Caco-2 (cell line): ENCODE results near the gene TLE3. TPM values are rescaled to one million over a fixed set of nuclear protein-coding genes. Genes with fewer than 3 reads are reported as not detected.

Experiments
- BruUV-seq: library from RNA; stranded (reverse); fragments of 400-500 nt; replicated peaks from 2 replicates; lab custom pipeline; 2021; lab: Mats Ljungman, UMichigan
- CTCF ChIA-PET: fragments of 300-600 bp; sonication (Branson Sonifier 250); formaldehyde crosslinking; loops from one replicate; lab custom pipeline; 2022; ENCODE audit warnings: antibody characterized with exemption; lab: Charles Lee
- POLR2A ChIA-PET: fragments of 300-600 bp; sonication (Branson Sonifier 250); formaldehyde crosslinking; loops from one replicate; lab custom pipeline; 2022; ENCODE audit warnings: antibody characterized with exemption; lab: Charles Lee
- DNase-seq, 2 experiments: peaks; one replicate each; pipeline versions ENCODE4 v3.0.0 to v3.0.0-alpha.2; 2020 to 2022
- H3K27me3 ChIP-seq: replicated peaks from 2 replicates; pipeline ENCODE4 v1.6.0; 2011; ENCODE audit warnings: low read length; ENCODE audit not compliant: control insufficient read depth, insufficient read depth
- H3K36me3 ChIP-seq: 2 replicates; pipeline ENCODE4 v1.5.1; 2011; ENCODE audit warnings: low read length; ENCODE audit not compliant: control insufficient read depth, insufficient read depth
- H3K4me1 ChIP-seq: fragments of 250-450 bp; sonication (Bioruptor Pico); 2 replicates; pipeline ENCODE4 v1.5.1; 2020; ENCODE audit warnings: mild to moderate bottlenecking
- H3K4me3 ChIP-seq: 2 replicates; pipeline ENCODE4 v1.5.1; 2011; ENCODE audit warnings: low read depth, mild to moderate bottlenecking, control low read depth, low read length
- H3K9me3 ChIP-seq: fragments of 250-450 bp; sonication (Bioruptor Pico); 2 replicates; pipeline ENCODE4 v1.5.1; 2020; ENCODE audit warnings: mild to moderate bottlenecking, moderate library complexity
- H3K27ac Mint-ChIP-seq: one replicate; pipeline ENCODE4 v1.8.0; 2022; ENCODE audit warnings: mixed read lengths; ENCODE audit not compliant: unreplicated experiment
- H3K27me3 Mint-ChIP-seq: one replicate; pipeline ENCODE4 v1.8.0; 2022; ENCODE audit warnings: mixed read lengths; ENCODE audit not compliant: insufficient read depth, unreplicated experiment
- H3K36me3 Mint-ChIP-seq: one replicate; pipeline ENCODE4 v1.8.0; 2022; ENCODE audit warnings: mild to moderate bottlenecking, mixed read lengths; ENCODE audit not compliant: insufficient read depth, unreplicated experiment
- H3K4me1 Mint-ChIP-seq: one replicate; pipeline ENCODE4 v1.8.0; 2022; ENCODE audit warnings: low read depth, mixed read lengths; ENCODE audit not compliant: unreplicated experiment
- H3K4me3 Mint-ChIP-seq: one replicate; pipeline ENCODE4 v1.8.0; 2022; ENCODE audit warnings: mild to moderate bottlenecking, moderate library complexity, mixed read lengths; ENCODE audit not compliant: unreplicated experiment
- H3K9me3 Mint-ChIP-seq: one replicate; pipeline ENCODE4 v1.8.0; 2022; ENCODE audit warnings: mixed read lengths; ENCODE audit not compliant: unreplicated experiment
- intact Hi-C: fragments of 100-400 bp; cut with micrococcal nuclease; formaldehyde crosslinking; loops from one replicate; pipeline ENCODE4 v1.10.0; 2022; ENCODE audit not compliant: unreplicated experiment
- total RNA-seq: library from RNA; stranded (reverse); gene quantifications from 2 replicates; pipeline ENCODE4 v1.2.3, GENCODE V29; 2022
- TF ChIP-seq, protein P1 (sequence below), 2 experiments: fragments of 200-600 bp in 1 of 2; IDR thresholded peaks; 1 replicate in 1 of 2; 2 replicates in 1 of 2; pipeline versions ENCODE4 v1.5.1 to v1.8.0; 2011 to 2022; ENCODE audit warnings: antibody characterized with exemption in 1 of 2, control low read depth in 1 of 2, inconsistent platforms in 1 of 2, low read depth in 1 of 2, low read length in 1 of 2, mild to moderate bottlenecking in 1 of 2, moderate library complexity in 1 of 2; ENCODE audit not compliant: insufficient read depth in 1 of 2, severe bottlenecking in 1 of 2, unreplicated experiment in 1 of 2

Gene TLE3
- total RNA-seq, 1 experiment from 2014 or later = 105 TPM

DNA sequence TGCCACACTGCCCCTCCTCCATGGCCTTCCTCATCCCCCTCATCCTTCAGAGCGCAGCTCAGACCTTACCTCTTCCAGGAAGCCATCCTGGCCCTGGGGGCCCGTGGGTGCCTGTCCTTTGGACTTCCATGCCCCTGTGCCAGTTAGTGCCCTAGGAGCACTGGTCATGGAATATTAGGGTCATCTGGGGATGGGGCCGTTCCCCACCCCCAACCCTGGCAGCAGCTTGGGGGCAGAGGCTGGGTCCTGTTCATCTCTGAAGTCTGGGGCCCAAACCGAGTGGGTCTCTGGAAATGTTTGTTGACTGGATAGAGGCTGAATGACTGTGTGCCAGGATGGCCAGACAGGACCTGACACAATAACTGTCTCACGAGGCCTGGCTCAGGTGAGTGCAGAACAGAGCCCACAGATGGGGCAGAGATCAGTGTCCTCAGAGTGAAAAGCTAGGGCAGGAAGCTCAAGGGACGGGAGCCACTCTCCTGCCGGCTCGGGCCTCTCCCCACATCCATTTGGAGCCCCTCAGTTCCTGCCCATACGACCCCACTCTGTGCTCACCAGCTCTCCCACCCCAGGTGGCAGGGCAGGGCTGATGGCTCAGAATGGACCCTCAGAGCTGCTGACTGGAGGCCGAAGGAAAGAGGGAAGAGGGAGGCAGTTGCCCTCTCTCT lies 62.5 kb downstream of the TLE3 start:
- intact Hi-C loops = no loop called here
- H3K27me3 ChIP-seq = no peaks in the 10 kb centered on the region
- CTCF ChIA-PET = no interaction called here

DNA sequence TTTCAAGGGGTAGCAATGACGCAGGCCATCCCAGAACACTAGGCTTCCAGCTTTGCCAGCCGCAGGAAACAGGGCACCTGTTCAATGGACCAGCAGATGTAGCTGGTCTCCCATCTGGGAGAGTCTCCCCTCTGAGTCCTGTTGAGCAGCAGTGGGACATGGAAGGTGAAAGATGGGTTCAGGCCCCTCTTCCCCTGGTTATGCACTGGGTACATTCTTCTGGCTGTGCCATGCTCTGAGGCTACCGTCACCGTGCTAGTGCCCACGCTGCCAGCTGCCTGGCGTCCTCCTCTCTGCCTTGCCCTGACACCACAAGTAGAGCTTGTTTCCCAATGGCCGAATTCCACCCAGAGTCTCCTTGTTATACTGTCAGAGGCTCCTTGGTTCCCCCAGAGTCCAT lies 63.1 kb downstream of the TLE3 start:
- BruUV-seq = no TSS peak
- intact Hi-C loops = no loop called here
- TF ChIP-seq, protein P1, sequence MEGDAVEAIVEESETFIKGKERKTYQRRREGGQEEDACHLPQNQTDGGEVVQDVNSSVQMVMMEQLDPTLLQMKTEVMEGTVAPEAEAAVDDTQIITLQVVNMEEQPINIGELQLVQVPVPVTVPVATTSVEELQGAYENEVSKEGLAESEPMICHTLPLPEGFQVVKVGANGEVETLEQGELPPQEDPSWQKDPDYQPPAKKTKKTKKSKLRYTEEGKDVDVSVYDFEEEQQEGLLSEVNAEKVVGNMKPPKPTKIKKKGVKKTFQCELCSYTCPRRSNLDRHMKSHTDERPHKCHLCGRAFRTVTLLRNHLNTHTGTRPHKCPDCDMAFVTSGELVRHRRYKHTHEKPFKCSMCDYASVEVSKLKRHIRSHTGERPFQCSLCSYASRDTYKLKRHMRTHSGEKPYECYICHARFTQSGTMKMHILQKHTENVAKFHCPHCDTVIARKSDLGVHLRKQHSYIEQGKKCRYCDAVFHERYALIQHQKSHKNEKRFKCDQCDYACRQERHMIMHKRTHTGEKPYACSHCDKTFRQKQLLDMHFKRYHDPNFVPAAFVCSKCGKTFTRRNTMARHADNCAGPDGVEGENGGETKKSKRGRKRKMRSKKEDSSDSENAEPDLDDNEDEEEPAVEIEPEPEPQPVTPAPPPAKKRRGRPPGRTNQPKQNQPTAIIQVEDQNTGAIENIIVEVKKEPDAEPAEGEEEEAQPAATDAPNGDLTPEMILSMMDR (IDR thresholded peaks at IDR 0.05; ENCODE audit: insufficient read depth in 1 of 2, low read depth in 1 of 2, low read length in 1 of 2, severe bottlenecking in 1 of 2, unreplicated experiment in 1 of 2) = no peak
- Histone ChIP-seq H3K4me3 (no peak overlapping the region), H3K9me3 (no peaks in the 10 kb centered on the region), H3K4me1 (no peaks in the 10 kb centered on the region), H3K36me3 (no peaks in the 10 kb centered on the region), H3K27me3 (no peaks in the 10 kb centered on the region)
- CTCF ChIA-PET = no interaction called here
- no peaks in the 10 kb centered on the region for H3K36me3 Mint-ChIP-seq
- POLR2A ChIA-PET = no interaction called here
- DNase-seq = no peak
- no peaks in the 10 kb centered on the region for H3K9me3 Mint-ChIP-seq
- peaks cover 7% of the 10 kb centered on the region for H3K4me1 Mint-ChIP-seq
- peaks cover 6% of the 10 kb centered on the region for H3K27me3 Mint-ChIP-seq
- no peak overlapping the region for H3K4me3 Mint-ChIP-seq
- H3K27ac Mint-ChIP-seq = no peak overlapping the region

More for the DNA sequence above, 62.5 kb downstream of the TLE3 start:
- H3K9me3 Mint-ChIP-seq = no peaks in the 10 kb centered on the region
- no peaks in the 10 kb centered on the region for H3K9me3 ChIP-seq
- H3K27me3 Mint-ChIP-seq = peaks cover 8% of the 10 kb centered on the region
- no peaks in the 10 kb centered on the region for H3K36me3 Mint-ChIP-seq
- H3K4me3 Mint-ChIP-seq = no peak overlapping the region
- peak in 1 of 2 experiments; percentile 19 for DNase-seq
- no peaks in the 10 kb centered on the region for H3K4me1 ChIP-seq
- H3K4me3 ChIP-seq = no peak overlapping the region
- no peak overlapping the region for H3K27ac Mint-ChIP-seq
- POLR2A ChIA-PET = no interaction called here
- BruUV-seq = no TSS peak
- no peaks in the 10 kb centered on the region for H3K36me3 ChIP-seq
- H3K4me1 Mint-ChIP-seq = peaks cover 7% of the 10 kb centered on the region
- TF ChIP-seq, protein P1 (IDR thresholded peaks at IDR 0.05; ENCODE audit: insufficient read depth in 1 of 2, low read depth in 1 of 2, low read length in 1 of 2, severe bottlenecking in 1 of 2, unreplicated experiment in 1 of 2) = no peak

DNA sequence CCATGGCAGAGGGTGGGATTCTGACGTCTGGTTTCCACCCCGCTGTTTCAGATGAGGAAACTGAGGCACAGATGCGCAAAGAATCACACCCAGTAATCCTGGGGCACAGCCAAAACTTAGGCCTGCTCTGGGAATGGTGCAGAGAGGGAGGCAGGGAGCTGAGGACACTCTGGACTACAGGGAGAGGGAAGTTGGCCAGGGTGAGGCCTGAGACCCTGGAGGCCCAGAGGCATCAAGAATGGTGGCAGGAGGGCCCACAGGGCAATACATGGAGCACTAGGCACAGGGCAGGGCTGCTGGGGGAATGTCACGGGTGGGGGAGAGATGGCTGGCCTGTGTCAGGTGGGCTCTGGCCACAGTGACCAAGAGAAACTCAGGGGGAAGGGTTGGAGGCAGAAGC lies 63.6 kb downstream of the TLE3 start:
- peaks cover 3% of the 10 kb centered on the region for H3K27me3 Mint-ChIP-seq
- H3K27me3 ChIP-seq = no peaks in the 10 kb centered on the region
- H3K27ac Mint-ChIP-seq = no peak overlapping the region
- DNase-seq = no peak
- POLR2A ChIA-PET = no interaction called here
- H3K4me1 Mint-ChIP-seq = peaks cover 6% of the 10 kb centered on the region
- H3K4me3 Mint-ChIP-seq = no peak overlapping the region
- BruUV-seq = no TSS peak
- TF ChIP-seq, protein P1 (IDR thresholded peaks at IDR 0.05; ENCODE audit: insufficient read depth in 1 of 2, low read depth in 1 of 2, low read length in 1 of 2, severe bottlenecking in 1 of 2, unreplicated experiment in 1 of 2) = no peak
- CTCF ChIA-PET = no interaction called here
- no peaks in the 10 kb centered on the region for H3K4me1 ChIP-seq
- H3K36me3 Mint-ChIP-seq = no peaks in the 10 kb centered on the region
- H3K9me3 Mint-ChIP-seq = no peaks in the 10 kb centered on the region
- intact Hi-C loops = no loop called here
- H3K9me3 ChIP-seq = no peaks in the 10 kb centered on the region
- no peak overlapping the region for H3K4me3 ChIP-seq
- H3K36me3 ChIP-seq = no peaks in the 10 kb centered on the region
